IMR-90 (cell line): ENCODE measurements around the gene CRY2. TPM values are rescaled to one million over a fixed set of nuclear protein-coding genes. Genes with fewer than 3 reads are reported as not detected.

Experiments used
- ATAC-seq: fragments of 200-7000 bp; cut with Tn5 transposase; 2 replicates; pipeline ENCODE4 v1.9.1; 2020; ENCODE audit warnings: low read depth, mild to moderate bottlenecking, moderate library complexity
- BruUV-seq: library from RNA; stranded (reverse); fragments of 400-500 nt; replicated peaks from 2 replicates; lab custom pipeline; 2021; lab: Mats Ljungman, UMichigan
- CTCF ChIA-PET: fragments of 300-600 bp; formaldehyde crosslinking; extraction: SDS; loops from one replicate; lab custom pipeline; 2021; ENCODE audit warnings: antibody characterized with exemption; lab: Yijun Ruan, JAX
- POLR2A ChIA-PET: fragments of 300-600 bp; sonication (Branson Sonifier 250); formaldehyde crosslinking; loops from one replicate; lab custom pipeline; 2022; ENCODE audit warnings: antibody characterized with exemption; ENCODE audit not compliant: unreplicated experiment; lab: Charles Lee
- DNase-seq: peaks from one replicate; pipeline ENCODE4 v3.0.0; 2013
- H2AFZ ChIP-seq: replicated peaks from 2 replicates; pipeline ENCODE3; 2013; ENCODE audit warnings: low read length, mild to moderate bottlenecking; ENCODE audit not compliant: poor library complexity
- H2AK5ac ChIP-seq: 2 replicates; pipeline ENCODE4 v1.6.1; 2013; ENCODE audit warnings: low read depth, low read length, inconsistent platforms
- H2AK9ac ChIP-seq: replicated peaks from 2 replicates; pipeline ENCODE3; 2013; ENCODE audit warnings: mild to moderate bottlenecking, low read depth, low read length, moderate library complexity; ENCODE audit not compliant: poor library complexity
- H2BK120ac ChIP-seq: 2 replicates; pipeline ENCODE4 v1.6.1; 2013; ENCODE audit warnings: low read depth, low read length, inconsistent platforms
- H2BK15ac ChIP-seq: 3 replicates; pipeline ENCODE4 v1.6.1; 2013; ENCODE audit warnings: low read depth, low read length, inconsistent platforms
- H2BK20ac ChIP-seq: 2 replicates; pipeline ENCODE4 v1.6.1; 2013; ENCODE audit warnings: low read depth, mild to moderate bottlenecking, inconsistent platforms, low read length, moderate library complexity
- H2BK5ac ChIP-seq: 2 replicates; pipeline ENCODE4 v1.6.1; 2013; ENCODE audit warnings: mild to moderate bottlenecking, low read depth, low read length, inconsistent platforms; ENCODE audit not compliant: poor library complexity, severe bottlenecking
- H3K14ac ChIP-seq: replicated peaks from 2 replicates; pipeline ENCODE4 v1.6.1; 2013; ENCODE audit warnings: low read depth, low read length, inconsistent platforms
- H3K18ac ChIP-seq: 2 replicates; pipeline ENCODE4 v1.6.1; 2013; ENCODE audit warnings: low read depth, low read length, control low read depth
- H3K23ac ChIP-seq: 2 replicates; pipeline ENCODE4 v1.6.1; 2013; ENCODE audit warnings: low read depth, low read length, inconsistent platforms
- H3K27ac ChIP-seq: 2 replicates; pipeline ENCODE4 v1.5.1; 2013; ENCODE audit warnings: mild to moderate bottlenecking, control low read depth, low read length; ENCODE audit not compliant: insufficient read depth
- H3K27me3 ChIP-seq: 2 replicates; pipeline ENCODE4 v1.6.1; 2013; ENCODE audit warnings: low read length; ENCODE audit not compliant: control insufficient read depth, insufficient read depth
- H3K36me3 ChIP-seq: 2 replicates; pipeline ENCODE4 v1.6.1; 2013; ENCODE audit warnings: low read length, mixed read lengths; ENCODE audit not compliant: control insufficient read depth, insufficient read depth
- H3K4ac ChIP-seq: 2 replicates; pipeline ENCODE4 v1.6.1; 2013; ENCODE audit warnings: low read depth, low read length, inconsistent platforms
- H3K4me1 ChIP-seq: 2 replicates; pipeline ENCODE4 v1.6.1; 2013; ENCODE audit warnings: low read length, mixed read lengths; ENCODE audit not compliant: control insufficient read depth, insufficient read depth
- H3K4me2 ChIP-seq: 2 replicates; pipeline ENCODE4 v1.6.1; 2013; ENCODE audit warnings: low read depth, mild to moderate bottlenecking, control low read depth, low read length, moderate library complexity
- H3K4me3 ChIP-seq: 2 replicates; pipeline ENCODE4 v1.5.1; 2013; ENCODE audit warnings: low read depth, mild to moderate bottlenecking, control low read depth, low read length, moderate library complexity; ENCODE audit not compliant: insufficient read depth
- H3K56ac ChIP-seq: 2 replicates; pipeline ENCODE4 v1.6.1; 2013; ENCODE audit warnings: low read length, inconsistent platforms; ENCODE audit not compliant: insufficient read depth; ENCODE audit errors: extremely low read depth
- H3K79me1 ChIP-seq, 2 experiments: 2 replicates each; pipeline ENCODE4 v1.6.1; 2013; ENCODE audit warnings: low read length in 2 of 2, inconsistent platforms in 1 of 2, low read depth in 1 of 2
- H3K9ac ChIP-seq: 2 replicates; pipeline ENCODE4 v1.6.1; 2013; ENCODE audit warnings: low read depth, low read length, control low read depth
- H3K9me1 ChIP-seq: 2 replicates; pipeline ENCODE4 v1.6.1; 2013; ENCODE audit warnings: low read length, inconsistent platforms; ENCODE audit not compliant: insufficient read depth
- H3K9me3 ChIP-seq: 2 replicates; pipeline ENCODE4 v1.6.1; 2013; ENCODE audit warnings: low read length; ENCODE audit not compliant: control insufficient read depth, insufficient read depth
- H4K20me1 ChIP-seq: 2 replicates; pipeline ENCODE4 v1.6.1; 2013; ENCODE audit warnings: low read length, inconsistent platforms; ENCODE audit not compliant: insufficient read depth
- H4K5ac ChIP-seq: 2 replicates; pipeline ENCODE4 v1.6.1; 2013; ENCODE audit warnings: mild to moderate bottlenecking, low read depth, low read length, control low read depth
- H4K8ac ChIP-seq, 2 experiments: 2 replicates each; pipeline ENCODE4 v1.6.1; 2013; ENCODE audit warnings: low read depth in 2 of 2, low read length in 2 of 2, control low read depth in 1 of 2, inconsistent platforms in 1 of 2
- H4K91ac ChIP-seq: 2 replicates; pipeline ENCODE4 v1.6.1; 2013; ENCODE audit warnings: low read depth, low read length, inconsistent platforms; ENCODE audit not compliant: insufficient read depth
- BHLHE40 ChIP-seq: fragments of 150-350 bp; IDR thresholded peaks from 2 replicates; pipeline ENCODE4 v1.6.1; 2016; ENCODE audit warnings: mild to moderate bottlenecking, low read depth, low read length
- CEBPB ChIP-seq: IDR thresholded peaks from 2 replicates; pipeline ENCODE4 v1.6.1; 2012; ENCODE audit warnings: low read depth, low read length, improper control_type of control experiment
- ELK1 ChIP-seq: fragments of 150-350 bp; IDR thresholded peaks from 2 replicates; pipeline ENCODE4 v1.6.1; 2016; ENCODE audit warnings: low read depth, mild to moderate bottlenecking, low read length, moderate library complexity, borderline replicate concordance
- MAZ ChIP-seq: IDR thresholded peaks from 2 replicates; pipeline ENCODE4 v1.6.1; 2012; ENCODE audit warnings: low read depth, mild to moderate bottlenecking, low read length, improper control_type of control experiment, moderate library complexity, borderline replicate concordance
- MXI1 ChIP-seq: IDR thresholded peaks from 2 replicates; pipeline ENCODE4 v1.6.1; 2012; ENCODE audit warnings: low read depth, mild to moderate bottlenecking, low read length, moderate library complexity, borderline replicate concordance
- NFE2L2 ChIP-seq: fragments of 150-350 bp; IDR thresholded peaks from 2 replicates; pipeline ENCODE4 v1.6.1; 2016; ENCODE audit warnings: low read depth, mild to moderate bottlenecking, low read length
- POLR2A ChIP-seq: IDR thresholded peaks from 2 replicates; pipeline ENCODE4 v1.6.1; 2012; ENCODE audit warnings: mild to moderate bottlenecking, low read depth, low read length
- RCOR1 ChIP-seq: IDR thresholded peaks from 2 replicates; pipeline ENCODE4 v1.6.1; 2012; ENCODE audit warnings: mild to moderate bottlenecking, low read length, improper control_type of control experiment; ENCODE audit not compliant: insufficient replicate concordance
- USF2 ChIP-seq: fragments of 150-350 bp; IDR thresholded peaks from 2 replicates; pipeline ENCODE4 v1.6.1; 2017; ENCODE audit warnings: mild to moderate bottlenecking, antibody characterized with exemption, low read length, low read depth
- WGBS, 2 experiments: methylation state at CpG; one replicate each; pipeline versions ENCODE4 v1.1.5 to v1.1.7; 2013; ENCODE audit warnings: missing lambda C conversion rate in 2 of 2; ENCODE audit not compliant: insufficient read length in 1 of 2; ENCODE audit errors: extremely low coverage in 2 of 2; 5-methylcytosine and 5-hydroxymethylcytosine counted together
- dilution Hi-C: fragments of 300-500 bp; cut with HindIII; formaldehyde crosslinking; loops from one replicate; pipeline ENCODE4 v1.14.3; 2018; ENCODE audit warnings: low sequenced_read_pairs; ENCODE audit not compliant: unreplicated experiment
- in situ Hi-C: fragments of 300-500 bp; cut with MboI; formaldehyde crosslinking; loops from 3 replicates; pipeline ENCODE4 v1.14.3; 2019; ENCODE audit warnings: low sequenced_read_pairs, inconsistent platforms, mixed read lengths
- intact Hi-C: fragments of 100-400 bp; cut with micrococcal nuclease; formaldehyde crosslinking; loops from 2 replicates; pipeline ENCODE4 v1.10.0; 2022
- polyA plus RNA-seq, 3 experiments: library from polyadenylated mRNA; depleted of rRNA; stranded (reverse); fragments of >200 nt; gene quantifications; 2 replicates each; pipeline ENCODE4 v1.2.3, GENCODE V29; 2012; ENCODE audit warnings: low replicate concordance in 1 of 3
- total RNA-seq: library from RNA; depleted of rRNA; stranded (reverse); fragments of >200 nt; gene quantifications from 2 replicates; pipeline ENCODE4 v1.2.3, GENCODE V29; 2012

The CRY2 gene
- total and polyA plus RNA-seq, 2 of the 4 experiments (the other 2 are of a cell fraction): 12.2 to 13.1 TPM

GRCh38 chr11:45860764-45861510 is 13.7 kb downstream of the CRY2 start:
- TF ChIP-seq USF2: no peak
- no peak for TF ChIP-seq NFE2L2
- no peak for TF ChIP-seq BHLHE40
- no peak for TF ChIP-seq RCOR1
- TF ChIP-seq MXI1: no peak
- TF ChIP-seq CEBPB: no peak
- TF ChIP-seq POLR2A: no peak
- no peak for TF ChIP-seq MAZ
- TF ChIP-seq ELK1: no peak
- Histone ChIP-seq H3K23ac (peak overlapping the region; percentile 82; the same call in 1 of the 2 replicates), H3K27me3 (no peaks in the 10 kb centered on the region), H2BK20ac (peak overlapping the region; percentile 81; the same call in 1 of the 2 replicates), H2AFZ (no peak overlapping the region), H3K4me2 (no peak overlapping the region; the same call in 1 of the 2 replicates), H2AK5ac (peak overlapping the region; percentile 29), H3K4ac (peak overlapping the region; percentile 87), H3K9me3 (no peaks in the 10 kb centered on the region), H3K9me1 (peaks cover 28% of the 10 kb centered on the region), H2BK15ac (peak overlapping the region; percentile 48; the same call in 1 of the 3 replicates), H3K79me1 (peaks cover 9 to 37% of the 10 kb centered on the region in 2 experiments), H3K14ac (peak overlapping the region; percentile 83), H2AK9ac (peak overlapping the region; percentile 69), H4K8ac (peak overlapping the region in 1 of 2 experiments; percentile 70; a peak in 2 of 4 replicates), H4K5ac (peak overlapping the region; percentile 70), H3K18ac (peak overlapping the region; percentile 48), H2BK5ac (peak overlapping the region; percentile 86), H3K4me1 (peaks cover 36% of the 10 kb centered on the region), H4K91ac (peak overlapping the region; percentile 83), H4K20me1 (peaks cover 7% of the 10 kb centered on the region), H3K9ac (peak overlapping the region; percentile 37; the same call in 1 of the 2 replicates), H3K36me3 (peaks cover 34% of the 10 kb centered on the region), H3K56ac (peak overlapping the region; percentile 71; the same call in 1 of the 2 replicates), H3K4me3 (no peak overlapping the region), H3K27ac (peak overlapping the region; percentile 97), H2BK120ac (peak overlapping the region; percentile 86)
- in situ Hi-C loops: no loop called here
- ChIA-PET POLR2A (interaction anchor here (0.6 kb wide), 1 partner anchor 808 kb away, joined by 5 read pairs; no protein-coding TSS in a partner anchor), CTCF (interaction anchor here (0.9 to 4.4 kb wide), 3 partner anchors 12 to 18 kb away, joined by 3 to 26 read pairs (median 6); partner anchors contain the start of gene CRY2)
- no peak for DNase-seq
- no peak for ATAC-seq
- intact Hi-C loops: no loop called here
- 60% methylated on average over 1 of the region's 10 CpGs; no CpG with 5 or more reads in 1 of the 2 experiments for WGBS, 2 experiments
- BruUV-seq: no TSS peak
- dilution Hi-C loops: no loop called here
